T-helper 2 cell treated with Interferon-gamma antibody and Interleukin-4, amounts not matched to agents 5 μg/mL and 100 μg/mL, for 36 hours (primary cell): ENCODE results near the gene NCOA3.
"Not testable (repeated sequence)": the region's sequence is repeated elsewhere in the genome, so short reads cannot be mapped to it uniquely, and the experiment has no call there.

Source experiments
- DNase-seq: peaks from one replicate; pipeline ENCODE4 v3.0.0; 2021; ENCODE audit warnings: low spot score
- H3K27ac Mint-ChIP-seq: one replicate; pipeline ENCODE4 v1.8.0; 2021; ENCODE audit warnings: mild to moderate bottlenecking, mixed read lengths
- H3K27me3 Mint-ChIP-seq: one replicate; pipeline ENCODE4 v1.8.0; 2021; ENCODE audit warnings: low read depth, mixed read lengths
- H3K36me3 Mint-ChIP-seq: one replicate; pipeline ENCODE4 v1.8.0; 2021; ENCODE audit warnings: low read depth, mixed read lengths
- H3K4me1 Mint-ChIP-seq: one replicate; pipeline ENCODE4 v1.8.0; 2021; ENCODE audit warnings: low read depth, mixed read lengths
- H3K4me3 Mint-ChIP-seq: one replicate; pipeline ENCODE4 v1.8.0; 2022; ENCODE audit warnings: mild to moderate bottlenecking, moderate library complexity, mixed read lengths
- H3K9me3 Mint-ChIP-seq: one replicate; pipeline ENCODE4 v1.8.0; 2021; ENCODE audit warnings: mixed read lengths

Gene NCOA3

DNA sequence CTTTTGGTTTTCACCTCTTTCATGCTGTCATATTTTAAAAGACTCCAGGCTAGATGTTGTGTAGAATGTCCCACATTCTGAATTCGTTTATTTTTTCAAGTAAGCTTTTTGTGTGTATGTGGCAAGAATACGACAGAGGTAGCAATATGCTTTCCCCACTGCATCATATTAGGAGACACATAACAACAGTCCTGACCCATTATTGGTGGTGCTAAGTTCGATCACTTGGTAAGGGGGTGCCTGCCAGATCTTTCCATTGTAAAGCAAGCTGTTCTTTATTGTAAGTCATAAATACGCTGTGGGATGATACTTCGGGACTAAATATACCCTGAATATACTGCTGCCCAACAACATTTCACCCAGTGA, 588 bp upstream of the NCOA3 start:
- no peaks in the 10 kb centered on the region for H3K9me3 Mint-ChIP-seq
- peaks cover 14% of the 10 kb centered on the region for H3K36me3 Mint-ChIP-seq
- H3K27me3 Mint-ChIP-seq = no peaks in the 10 kb centered on the region
- H3K4me3 Mint-ChIP-seq = peak overlapping the region; percentile 99
- H3K27ac Mint-ChIP-seq = peak overlapping the region; percentile 96
- H3K4me1 Mint-ChIP-seq = peaks cover 35% of the 10 kb centered on the region
- no peak for DNase-seq

DNA sequence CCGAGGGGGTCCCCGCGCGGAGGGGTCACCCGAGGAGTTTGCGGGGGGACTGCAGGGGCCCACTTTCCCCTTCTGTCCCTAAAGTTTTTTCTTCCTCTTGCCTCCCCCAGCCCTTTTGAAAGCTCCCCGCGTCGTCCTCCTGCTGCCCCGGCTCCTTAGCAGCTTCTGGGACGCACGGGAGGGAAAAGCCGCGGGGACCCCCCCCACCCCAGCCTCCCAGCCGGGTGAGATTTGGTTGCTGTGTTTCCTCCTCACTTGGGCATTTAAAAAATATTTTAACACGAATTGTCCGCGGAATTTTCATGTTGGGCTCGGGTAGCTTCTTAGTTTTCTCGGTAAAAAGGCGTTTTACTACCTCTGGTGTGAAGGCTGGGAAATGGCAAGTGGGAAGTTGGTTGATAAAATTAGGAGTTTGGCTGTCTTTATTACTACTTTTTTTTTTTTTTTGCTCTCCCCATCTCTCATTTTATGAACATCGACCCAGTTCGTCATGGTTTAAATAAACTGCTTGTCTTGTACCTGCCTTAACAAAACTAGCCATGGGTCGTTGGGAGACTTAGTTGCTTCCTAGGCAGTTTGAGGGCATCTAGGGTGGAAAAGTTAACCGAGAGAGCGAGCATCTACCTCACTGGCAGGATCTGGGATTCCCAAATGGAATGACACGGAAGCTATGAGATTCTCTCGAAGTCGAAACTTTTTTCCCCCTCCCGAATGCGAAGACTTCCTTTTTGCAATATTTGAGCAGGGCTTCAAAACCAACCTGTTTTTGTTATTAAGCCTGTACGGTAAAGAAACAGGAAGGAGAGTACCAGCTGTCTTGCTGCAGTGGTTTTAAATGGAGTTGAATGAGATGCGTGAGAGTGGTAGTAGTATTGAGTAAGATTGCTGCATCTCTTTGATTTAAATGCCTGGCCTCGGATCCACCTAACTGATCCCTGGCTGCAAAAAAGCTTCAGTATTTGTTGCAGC, 868 bp downstream of the NCOA3 start:
- Mint-ChIP-seq H3K4me3 (peak overlapping the region; percentile 99), H3K36me3 (peaks cover 15% of the 10 kb centered on the region), H3K27me3 (no peaks in the 10 kb centered on the region), H3K4me1 (peaks cover 46% of the 10 kb centered on the region), H3K27ac (peak overlapping the region; percentile 74), H3K9me3 (no peaks in the 10 kb centered on the region)
- no peak for DNase-seq

DNA sequence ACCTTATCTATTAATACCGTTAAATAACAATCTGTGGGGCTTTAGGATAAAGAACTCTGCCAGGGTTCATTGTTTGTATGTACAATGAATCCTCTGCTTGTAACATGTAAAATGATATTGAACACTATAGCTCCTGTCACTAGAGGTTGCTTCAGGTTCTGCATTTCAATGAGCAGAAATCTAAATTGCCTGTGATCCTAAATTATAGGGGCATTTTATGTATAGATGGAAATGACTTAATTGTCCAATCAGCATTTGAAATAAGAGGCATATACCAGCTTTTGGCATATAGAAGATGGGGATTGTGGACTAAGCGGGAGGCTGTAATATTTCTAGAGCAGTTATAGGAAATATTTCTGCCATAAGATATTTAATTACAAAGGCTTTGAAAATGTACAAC, 2.0 kb downstream of the NCOA3 start:
- H3K27me3 Mint-ChIP-seq = no peaks in the 10 kb centered on the region
- H3K27ac Mint-ChIP-seq = peak overlapping the region; percentile 82
- peaks cover 52% of the 10 kb centered on the region for H3K4me1 Mint-ChIP-seq
- DNase-seq = no peak
- peaks cover 14% of the 10 kb centered on the region for H3K36me3 Mint-ChIP-seq
- H3K9me3 Mint-ChIP-seq = no peaks in the 10 kb centered on the region
- H3K4me3 Mint-ChIP-seq = peak overlapping the region; percentile 99

DNA sequence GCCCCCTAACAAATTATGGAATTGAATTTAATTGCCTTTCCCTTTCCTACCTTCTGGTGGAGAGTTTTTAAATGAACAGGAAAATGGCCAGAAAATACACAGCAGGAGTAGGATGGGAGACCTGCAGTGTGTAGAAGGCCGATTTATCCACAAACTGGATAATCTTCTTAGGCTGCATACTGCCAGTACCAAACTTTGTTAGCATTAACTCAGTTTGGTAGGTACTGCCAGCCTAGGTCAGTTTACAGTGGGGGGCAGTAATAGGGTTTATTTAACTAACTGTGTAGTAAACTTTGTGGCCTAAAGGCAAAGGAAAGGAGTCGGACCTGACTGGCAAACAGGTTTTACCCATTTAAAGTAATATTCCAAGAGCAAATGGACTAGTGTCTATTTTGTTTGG, 4.6 kb downstream of the NCOA3 start:
- Mint-ChIP-seq H3K36me3 (peaks cover 32% of the 10 kb centered on the region), H3K4me1 (peaks cover 59% of the 10 kb centered on the region), H3K9me3 (no peaks in the 10 kb centered on the region), H3K27me3 (no peaks in the 10 kb centered on the region), H3K27ac (peak overlapping the region; percentile 43), H3K4me3 (peak overlapping the region; percentile 43)
- no peak for DNase-seq

DNA sequence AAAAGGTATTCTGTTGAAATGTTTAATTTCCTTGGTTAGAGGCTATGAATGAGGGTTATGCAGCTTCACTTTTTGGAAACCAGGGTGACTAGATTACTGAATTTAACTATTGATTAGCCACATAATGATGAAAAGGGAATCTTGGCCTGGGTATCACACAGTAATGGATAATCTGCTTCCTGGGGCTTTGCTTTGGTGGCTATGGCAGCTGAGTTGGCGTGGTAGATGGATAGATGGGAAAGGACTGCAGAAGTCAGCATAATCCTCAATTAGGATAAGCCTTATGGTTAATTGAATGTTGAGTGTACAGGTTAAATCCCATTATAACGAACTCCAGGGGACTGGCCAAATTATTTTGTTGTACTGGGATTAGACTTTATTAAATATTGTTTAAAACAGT, 5.2 kb downstream of the NCOA3 start:
- no peak for DNase-seq
- Mint-ChIP-seq H3K27me3 (no peaks in the 10 kb centered on the region), H3K27ac (peak overlapping the region; percentile 37), H3K9me3 (no peaks in the 10 kb centered on the region), H3K36me3 (peaks cover 34% of the 10 kb centered on the region), H3K4me3 (peak overlapping the region; percentile 74), H3K4me1 (peaks cover 62% of the 10 kb centered on the region)

DNA sequence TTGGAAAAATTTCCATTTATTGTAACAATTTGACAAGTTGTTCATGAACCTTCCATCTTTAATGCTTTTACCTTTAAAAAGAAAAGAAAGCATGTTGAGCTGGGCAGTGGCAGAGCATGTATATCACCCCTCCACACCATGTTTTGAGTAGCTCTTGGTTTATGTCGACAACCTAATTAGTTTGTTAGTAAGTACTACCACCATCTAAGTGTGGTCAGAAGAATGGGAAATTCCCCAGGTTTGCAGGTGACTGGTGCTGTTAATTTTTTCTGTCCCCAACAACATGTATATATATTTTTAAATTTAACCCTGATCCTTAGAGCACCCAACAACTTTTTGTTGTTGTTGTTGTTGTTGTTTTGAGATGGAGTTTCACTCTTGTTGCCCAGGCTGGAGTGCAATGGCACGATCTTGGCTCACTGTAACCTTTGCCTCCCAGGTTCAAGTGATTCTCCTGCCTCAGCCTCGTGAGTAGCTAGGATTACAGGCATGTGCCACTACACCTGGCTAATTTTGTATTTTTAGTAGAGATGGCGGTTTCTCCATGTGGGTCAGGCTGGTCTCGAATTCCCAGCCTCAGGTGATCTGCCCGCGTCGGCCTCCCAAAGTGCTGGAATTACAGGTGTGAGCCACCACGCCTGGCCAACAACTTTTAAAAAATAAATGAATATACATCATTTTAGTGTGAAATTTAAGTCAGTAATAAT, 5.7 kb downstream of the NCOA3 start:
- not testable (repeated sequence) for H3K27me3 Mint-ChIP-seq, DNase-seq, H3K9me3 Mint-ChIP-seq
- H3K4me1 Mint-ChIP-seq = peaks cover 62% of the 10 kb centered on the region
- H3K36me3 Mint-ChIP-seq = peaks cover 36% of the 10 kb centered on the region
- peak overlapping the region; percentile 74 for H3K4me3 Mint-ChIP-seq
- peak overlapping the region; percentile 54 for H3K27ac Mint-ChIP-seq

DNA sequence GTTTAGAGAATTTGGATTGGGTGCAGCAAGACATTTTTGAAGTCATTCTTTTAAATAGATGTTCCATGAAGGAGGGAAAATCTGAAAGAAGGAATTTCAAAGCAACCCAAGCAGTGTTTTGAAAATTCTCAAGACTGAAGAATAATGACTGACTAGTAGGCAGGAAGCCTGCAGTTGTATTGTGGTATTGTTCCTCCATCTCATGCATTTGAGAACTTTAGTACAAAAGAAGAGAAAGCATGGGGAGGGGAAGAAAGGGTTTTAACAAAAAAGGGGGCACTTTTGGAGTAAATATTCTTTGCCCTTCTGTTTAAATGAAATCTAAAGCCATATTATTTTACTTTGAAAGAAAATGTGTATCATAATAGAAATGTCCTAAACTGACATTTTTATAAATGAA, 6.6 kb downstream of the NCOA3 start:
- no peaks in the 10 kb centered on the region for H3K27me3 Mint-ChIP-seq
- H3K4me1 Mint-ChIP-seq = peaks cover 68% of the 10 kb centered on the region
- peaks cover 36% of the 10 kb centered on the region for H3K36me3 Mint-ChIP-seq
- no peaks in the 10 kb centered on the region for H3K9me3 Mint-ChIP-seq
- peak overlapping the region; percentile 74 for H3K4me3 Mint-ChIP-seq
- no peak for DNase-seq
- peak overlapping the region; percentile 86 for H3K27ac Mint-ChIP-seq

DNA sequence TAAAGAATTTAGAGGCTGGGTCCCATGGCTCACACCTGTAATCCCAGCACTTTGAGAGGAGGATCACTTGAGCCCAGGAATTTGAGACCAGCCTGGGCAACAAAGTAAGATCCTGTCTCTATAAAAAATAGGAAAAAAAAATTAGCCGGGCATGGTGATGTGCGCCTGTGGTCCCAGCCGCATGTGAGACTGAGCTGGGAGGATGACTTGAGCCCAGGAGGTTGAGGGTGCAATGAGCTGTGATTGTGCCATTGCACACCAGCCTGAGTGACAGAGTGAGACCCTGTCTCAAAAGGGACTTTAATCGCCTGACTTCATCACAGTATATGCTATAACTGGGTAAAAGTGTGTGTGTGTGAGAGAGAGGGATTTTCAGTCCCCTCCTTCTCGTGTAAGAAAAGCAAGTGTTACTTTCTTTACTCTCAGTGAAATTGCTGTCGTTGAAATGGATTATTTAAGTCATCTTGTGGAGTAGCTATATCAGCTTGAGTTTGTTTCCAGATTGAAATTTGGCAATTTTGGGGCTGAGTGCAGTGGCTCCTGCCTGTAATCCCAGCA, 7.5 kb downstream of the NCOA3 start:
- Mint-ChIP-seq H3K36me3 (peaks cover 33% of the 10 kb centered on the region), H3K4me1 (peaks cover 63% of the 10 kb centered on the region), H3K9me3 (no peaks in the 10 kb centered on the region), H3K4me3 (peak overlapping the region; percentile 74), H3K27ac (peak overlapping the region; percentile 86), H3K27me3 (no peaks in the 10 kb centered on the region)
- no peak for DNase-seq

DNA sequence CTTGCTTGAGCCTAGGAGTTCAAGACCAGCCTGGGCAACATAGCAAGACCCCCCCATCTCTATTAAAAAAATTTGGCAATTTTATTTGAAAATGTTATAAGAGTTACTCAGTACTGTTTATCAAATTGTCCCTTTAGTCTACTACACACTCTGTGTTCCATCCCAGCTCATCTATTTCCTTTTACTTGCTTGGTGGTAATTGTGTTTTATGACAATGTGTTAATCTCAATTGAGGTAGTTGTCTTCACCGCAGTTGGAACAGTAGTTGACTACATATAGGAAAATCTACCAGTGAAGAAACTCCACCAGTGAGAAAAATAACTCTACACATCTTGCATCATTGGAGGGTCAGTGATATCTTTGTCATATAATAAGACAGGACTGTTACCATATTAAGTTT, 8.0 kb downstream of the NCOA3 start:
- no peak for DNase-seq
- H3K36me3 Mint-ChIP-seq = peaks cover 33% of the 10 kb centered on the region
- H3K27ac Mint-ChIP-seq = peak overlapping the region; percentile 78
- no peaks in the 10 kb centered on the region for H3K27me3 Mint-ChIP-seq
- no peaks in the 10 kb centered on the region for H3K9me3 Mint-ChIP-seq
- H3K4me1 Mint-ChIP-seq = peaks cover 63% of the 10 kb centered on the region
- H3K4me3 Mint-ChIP-seq = peak overlapping the region; percentile 74

DNA sequence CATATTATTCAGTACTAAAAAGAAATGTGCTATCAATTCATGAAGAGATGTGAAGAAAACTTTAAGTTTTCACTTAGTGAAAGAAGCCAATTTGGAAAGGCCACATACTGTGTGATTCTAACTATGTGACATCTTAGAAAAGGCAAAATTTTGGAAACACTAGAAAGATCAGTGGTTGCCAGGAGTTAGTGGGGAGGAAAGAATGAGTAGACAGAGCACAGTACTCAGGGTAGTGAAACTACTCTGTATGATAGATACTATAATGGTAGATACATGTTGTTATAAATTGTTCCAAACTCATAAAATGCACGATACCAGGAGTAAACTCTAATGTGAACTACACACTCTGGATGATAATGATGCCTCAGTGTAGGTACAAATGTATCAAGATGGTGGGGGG, 14.2 kb downstream of the NCOA3 start:
- Mint-ChIP-seq H3K27me3 (no peaks in the 10 kb centered on the region), H3K36me3 (peaks cover 49% of the 10 kb centered on the region), H3K4me3 (no peak overlapping the region), H3K4me1 (peaks cover 23% of the 10 kb centered on the region), H3K9me3 (peaks cover 19% of the 10 kb centered on the region), H3K27ac (peak overlapping the region; percentile 69)
- DNase-seq = no peak

DNA sequence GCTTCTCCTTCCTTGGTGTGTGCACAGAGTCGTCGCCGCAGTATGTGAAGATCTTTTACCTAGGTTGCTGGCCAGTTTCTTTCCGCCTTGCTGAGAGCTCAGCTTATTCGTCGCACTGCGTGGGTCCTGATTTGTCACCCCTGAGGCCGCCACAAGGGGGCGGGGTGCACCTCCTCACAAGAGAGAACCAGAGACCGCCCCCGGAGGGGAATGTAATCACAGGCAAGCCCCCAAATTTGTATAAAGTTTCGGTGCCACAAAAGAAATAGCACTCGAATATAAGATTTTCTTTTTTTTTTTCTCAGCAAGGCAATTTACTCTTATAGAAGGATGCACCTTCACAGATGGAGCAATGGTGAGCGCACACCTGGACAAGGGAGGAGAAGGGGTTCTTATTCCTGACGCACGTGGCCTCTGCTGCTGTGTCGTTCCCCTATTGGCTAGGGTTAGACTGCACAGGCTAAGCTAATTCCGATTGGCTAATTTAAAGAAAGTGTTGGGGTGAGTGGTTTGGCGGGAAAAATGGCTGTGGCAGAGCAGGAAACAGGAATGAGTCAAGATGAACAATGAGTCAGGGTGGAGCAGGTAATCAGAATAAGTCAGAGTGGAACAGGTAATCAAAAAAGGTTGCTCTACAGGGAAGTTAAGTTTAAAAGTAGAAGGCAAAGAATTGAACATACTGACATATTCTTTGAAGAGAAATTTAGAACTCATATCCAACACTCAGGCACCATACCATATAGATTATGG, 19.5 kb downstream of the NCOA3 start:
- peaks cover 29% of the 10 kb centered on the region for H3K9me3 Mint-ChIP-seq
- peaks cover 62% of the 10 kb centered on the region for H3K36me3 Mint-ChIP-seq
- peaks cover 15% of the 10 kb centered on the region for H3K4me1 Mint-ChIP-seq
- no peak overlapping the region for H3K4me3 Mint-ChIP-seq
- DNase-seq = no peak
- H3K27me3 Mint-ChIP-seq = no peaks in the 10 kb centered on the region
- H3K27ac Mint-ChIP-seq = no peak overlapping the region

DNA sequence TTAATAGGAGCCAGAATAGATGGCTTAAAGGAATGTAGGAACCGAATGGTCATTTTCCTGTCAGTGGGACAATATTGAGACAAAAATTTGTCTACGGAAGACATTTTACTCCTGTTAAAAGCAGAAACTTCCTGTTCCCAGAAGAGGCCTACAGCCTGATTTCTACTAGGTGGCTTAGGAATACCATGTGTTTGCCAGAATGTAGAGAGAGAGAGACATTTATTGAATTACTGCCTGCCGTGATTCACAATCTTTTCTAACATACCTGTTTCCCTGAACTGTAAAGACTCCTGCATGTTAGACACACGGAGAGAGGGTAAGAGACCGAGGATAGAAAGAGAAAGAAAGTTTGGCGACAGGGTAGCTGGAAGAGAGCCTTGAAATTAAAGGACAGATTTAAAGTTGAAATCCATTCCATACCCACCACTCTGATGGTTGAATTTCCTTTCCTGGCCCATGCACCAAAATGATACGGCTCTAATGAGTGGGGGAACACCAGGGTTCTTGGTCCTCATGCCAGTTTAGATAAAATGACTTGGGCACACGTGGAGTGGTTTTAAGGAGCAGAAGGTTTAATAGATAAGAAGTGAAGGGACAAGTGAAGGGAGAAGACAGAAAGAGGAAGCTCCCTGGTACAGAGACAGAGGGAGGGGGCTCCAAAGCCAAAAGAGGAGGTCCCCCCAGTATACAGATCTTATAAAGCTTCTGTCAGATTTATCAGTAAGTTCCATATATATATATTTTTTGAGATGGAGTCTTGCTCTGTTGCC, 22.5 kb downstream of the NCOA3 start:
- Mint-ChIP-seq H3K27me3 (no peaks in the 10 kb centered on the region), H3K9me3 (peaks cover 36% of the 10 kb centered on the region), H3K27ac (peak overlapping the region; percentile 80), H3K4me1 (peaks cover 25% of the 10 kb centered on the region), H3K4me3 (peak overlapping the region; percentile 52), H3K36me3 (peaks cover 60% of the 10 kb centered on the region)
- no peak for DNase-seq
